CD4-positive, alpha-beta T cell treated with Interleukin-6 at 100 ng/mL for 8 hours (primary cell): Measurements from ENCODE around the gene DCXR.

ENCODE experiments used
- DNase-seq: peaks from one replicate; pipeline ENCODE4 v3.0.0-alpha.2; 2020; ENCODE audit warnings: mixed read lengths, low spot score

DCXR gene

DNA sequence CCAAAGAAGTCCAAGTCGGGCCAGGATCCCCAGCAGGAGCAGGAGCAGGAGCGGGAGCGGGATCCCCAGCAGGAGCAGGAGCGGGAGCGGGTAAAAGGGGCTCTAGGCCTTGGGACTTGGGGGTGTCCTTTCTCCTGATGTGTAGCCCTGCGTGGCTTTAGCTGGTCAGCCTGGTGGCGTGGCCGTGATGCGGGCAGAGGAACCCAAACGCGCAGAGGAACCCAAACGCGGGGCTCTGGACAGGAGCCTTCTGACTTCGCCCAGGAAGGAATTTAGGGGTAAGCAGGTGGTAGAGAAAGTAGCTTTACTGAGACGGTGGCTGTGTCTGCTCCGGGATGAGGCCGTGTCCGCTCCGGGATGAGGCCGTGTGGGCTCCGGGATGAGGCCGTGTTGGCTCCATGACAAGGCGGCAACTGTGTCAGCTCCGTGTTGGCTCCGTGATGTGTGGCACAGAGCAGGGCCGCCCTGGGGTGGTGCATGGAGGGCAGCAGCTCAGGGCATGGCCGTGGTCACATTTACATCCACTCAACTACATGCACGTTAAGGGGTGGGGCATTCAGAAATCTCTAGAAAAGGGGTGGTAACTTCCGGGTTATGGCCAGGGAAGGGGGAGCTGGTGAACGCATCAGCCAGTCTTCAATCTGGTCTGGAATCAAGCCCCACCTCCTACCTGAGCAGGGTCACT lies 40.6 kb downstream of the DCXR start:
- no peak for DNase-seq

- no peak for DNase-seq
Measured at GRCh38 chr17:81996232-81996756, 41.2 kb downstream of the DCXR start.

DNA sequence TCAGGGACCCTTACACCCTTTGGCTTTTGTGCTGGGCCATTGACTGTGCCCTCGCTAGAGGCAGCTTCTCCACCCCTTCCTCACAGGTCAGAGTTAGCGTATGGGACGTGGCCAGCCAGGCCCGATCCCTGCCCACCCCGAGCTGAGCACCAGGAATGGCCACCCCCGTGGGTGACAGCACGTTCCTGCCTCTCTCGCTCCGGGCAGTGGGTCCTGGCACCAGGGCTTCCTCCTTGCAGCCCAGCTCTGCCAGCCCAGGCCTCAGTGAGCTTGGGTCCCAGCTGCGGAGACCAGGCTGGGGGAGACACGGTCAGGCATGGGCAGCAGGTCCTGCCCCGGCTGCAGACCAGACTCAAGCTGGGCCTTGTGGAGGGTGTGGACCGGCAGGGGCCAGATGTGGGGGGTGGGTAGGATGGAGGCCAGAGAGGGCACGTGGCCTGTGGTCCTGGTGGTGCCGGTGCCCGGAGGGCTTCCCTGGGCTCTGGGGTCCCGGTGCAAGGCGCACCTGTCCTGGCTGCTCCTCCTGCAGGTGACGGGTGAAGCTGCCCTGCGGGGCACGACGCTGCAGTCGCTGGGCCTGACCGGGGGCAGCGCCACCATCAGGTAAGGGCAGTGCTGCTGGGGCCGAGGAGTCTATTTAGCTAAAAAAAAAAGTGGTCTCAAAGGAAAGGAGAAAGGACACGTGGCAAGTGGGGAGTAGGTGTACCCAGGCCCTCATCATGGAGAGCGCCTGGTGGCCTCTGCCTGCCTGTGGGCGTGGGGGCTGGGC lies 41.9 kb downstream of the DCXR start:
- no peak for DNase-seq

GRCh38 chr17:81994593-81995462 lies 42.7 kb downstream of the DCXR start:
- DNase-seq: no peak

- no peak for DNase-seq
Measured at GRCh38 chr17:81993729-81994592, 43.5 kb downstream of the DCXR start.

DNA sequence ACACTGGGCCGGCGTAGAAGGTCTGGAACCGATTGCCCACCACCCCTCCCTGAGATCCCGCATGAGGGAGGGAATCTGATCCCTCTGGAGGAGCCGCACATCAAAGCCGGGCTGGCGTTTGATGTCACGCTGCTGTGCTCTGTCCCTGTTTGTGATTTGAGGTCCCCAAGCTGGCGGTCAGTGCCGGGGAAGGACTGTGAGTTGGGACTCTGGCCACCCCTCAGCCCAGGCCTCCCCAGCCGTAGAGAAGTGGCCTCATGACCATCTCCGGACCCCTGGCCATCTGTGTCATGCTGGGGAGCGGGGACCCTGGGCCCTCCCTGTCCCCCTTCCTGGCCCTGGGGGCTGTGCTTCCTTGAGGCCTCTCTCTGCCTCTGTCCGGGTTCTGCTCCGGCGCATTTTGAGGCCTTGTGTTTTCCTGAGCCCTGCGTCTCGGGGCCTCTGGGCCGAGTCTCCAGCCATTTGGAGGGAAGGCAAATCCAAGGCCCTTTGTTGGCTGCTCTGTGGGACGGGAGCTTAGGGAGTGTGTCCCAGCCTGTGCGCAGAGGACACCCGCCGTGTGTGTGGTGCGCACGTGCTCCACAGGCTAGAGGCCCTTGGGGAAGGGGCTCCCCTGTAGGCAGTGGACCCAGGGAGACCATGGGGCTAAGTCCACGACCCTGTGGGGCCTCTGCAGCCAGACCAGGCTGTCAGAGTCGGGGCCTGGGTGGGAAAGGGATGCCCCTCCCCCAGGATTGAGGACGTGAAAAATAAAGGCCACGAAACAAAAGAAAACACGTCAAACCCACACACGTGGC lies 45.0 kb downstream of the DCXR start:
- DNase-seq: no peak

DNA sequence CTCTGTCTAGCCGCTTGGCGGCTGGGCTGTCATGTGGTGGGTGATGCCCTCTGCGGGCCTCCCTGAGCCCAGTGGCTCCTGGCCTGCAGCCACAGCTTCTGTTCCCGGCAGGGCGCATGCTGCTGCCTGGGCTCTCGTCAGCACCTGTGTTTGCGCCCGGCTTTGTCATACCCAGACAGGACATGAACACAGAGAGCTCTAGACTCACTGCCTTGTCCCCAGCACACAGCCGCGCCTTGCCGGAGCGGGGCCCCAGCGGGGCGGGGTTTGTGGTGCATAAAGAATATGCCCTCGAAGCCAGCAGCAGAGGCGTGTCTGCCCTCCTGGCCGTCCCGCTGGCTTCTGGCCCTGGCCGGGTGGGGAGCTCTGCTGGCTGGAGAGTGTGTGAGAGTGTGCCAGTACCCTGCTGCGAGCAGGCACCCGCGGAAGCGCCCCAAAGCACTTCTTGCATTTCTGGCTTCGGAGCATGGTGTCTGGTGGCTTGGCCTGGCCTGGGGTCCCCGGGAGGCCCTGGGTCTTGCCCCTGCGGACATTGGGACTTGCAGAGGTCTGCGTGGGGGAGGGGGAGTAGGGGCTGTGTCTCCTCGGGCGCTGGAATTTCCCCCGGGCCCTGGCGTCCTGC lies 45.7 kb downstream of the DCXR start:
- no peak for DNase-seq

GRCh38 chr17:81990836-81991683 lies 46.4 kb downstream of the DCXR start:
- DNase-seq: no peak

DNA sequence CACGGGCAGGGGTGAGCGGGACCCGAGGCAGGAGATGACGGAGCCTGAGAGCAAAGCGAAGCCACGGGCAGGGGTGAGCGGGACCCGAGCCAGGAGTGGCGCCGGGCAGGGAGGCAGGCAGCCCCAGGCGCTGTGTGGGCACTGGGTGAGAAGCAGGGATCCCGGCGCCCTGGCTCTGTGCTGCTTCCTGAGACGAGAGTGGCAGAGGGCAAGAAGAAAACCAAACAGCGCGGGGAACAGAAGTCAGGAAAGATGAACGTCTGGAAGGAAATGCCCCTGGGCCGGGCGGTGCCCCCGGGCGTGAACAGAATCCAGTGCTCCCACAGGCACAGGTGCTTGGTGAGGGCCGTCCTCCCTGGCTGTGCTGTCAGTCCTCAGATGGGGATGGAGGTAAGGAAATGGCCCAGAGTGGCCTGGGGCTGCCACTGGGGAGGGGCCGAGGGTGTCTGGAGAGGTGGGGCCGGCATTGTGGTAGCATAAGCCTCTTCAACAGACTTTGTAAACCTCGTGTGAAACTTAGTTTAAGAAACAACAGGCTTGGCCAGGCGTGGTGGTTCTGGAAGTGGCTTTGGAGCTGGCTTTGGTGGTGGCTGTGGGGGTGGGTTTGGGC lies 50.2 kb downstream of the DCXR start:
- DNase-seq: no peak

DNA sequence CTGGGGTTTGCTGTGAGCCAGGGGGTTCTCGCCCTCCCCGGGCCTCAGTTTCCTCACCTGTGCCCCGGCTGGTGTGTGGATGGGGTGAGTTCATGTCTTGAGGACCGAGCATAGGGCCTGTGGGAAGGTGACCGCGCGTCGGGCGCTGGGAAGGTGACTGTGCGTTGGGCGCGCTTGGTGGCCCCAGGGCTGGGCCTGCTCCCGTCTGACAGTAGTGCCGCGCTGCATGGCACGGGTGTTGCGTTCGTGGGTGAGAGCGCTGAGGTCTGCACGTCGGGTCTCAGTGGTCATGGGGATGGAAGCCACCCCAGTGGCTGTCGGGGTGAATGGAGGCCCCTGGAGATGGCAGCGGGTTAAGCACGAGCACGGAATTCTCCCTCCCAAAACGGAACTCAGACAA lies 50.9 kb downstream of the DCXR start:
- DNase-seq: no peak
